GM18502 (cell line): ENCODE data around the gene MNAT1.

Source experiments
- ATAC-seq: cut with Tn5 transposase; IDR thresholded peaks from one replicate; pipeline ENCODE4 v1.9.1; 2021; ENCODE audit warnings: mild to moderate bottlenecking; ENCODE audit not compliant: unreplicated experiment, poor library complexity

Gene MNAT1

DNA sequence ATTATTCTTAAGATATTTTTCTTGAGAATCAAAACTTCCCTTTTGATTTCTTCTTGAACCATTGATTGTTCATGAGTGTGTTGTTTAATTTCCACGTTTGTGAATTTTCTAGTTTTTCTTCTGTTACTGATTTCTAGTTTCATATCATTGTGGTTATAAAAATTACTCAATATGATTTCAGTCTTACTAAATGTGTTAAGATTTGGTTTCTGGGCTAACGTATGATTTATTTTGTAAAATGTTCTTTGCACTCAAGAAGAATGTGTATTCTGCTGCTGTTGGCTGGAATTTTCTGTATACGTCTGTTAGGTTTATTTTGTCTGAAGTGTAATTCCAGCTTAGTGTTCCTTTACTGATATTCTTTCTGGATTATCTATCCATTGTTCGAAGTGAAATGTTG, 221.6 kb downstream of the MNAT1 start:
- no peak for ATAC-seq

- ATAC-seq: no peak
Observed at GRCh38 chr14:60956632-60957031, 222.1 kb downstream of the MNAT1 start.

GRCh38 chr14:60958146-60958545, 223.6 kb downstream of the MNAT1 start:
- no peak for ATAC-seq

DNA sequence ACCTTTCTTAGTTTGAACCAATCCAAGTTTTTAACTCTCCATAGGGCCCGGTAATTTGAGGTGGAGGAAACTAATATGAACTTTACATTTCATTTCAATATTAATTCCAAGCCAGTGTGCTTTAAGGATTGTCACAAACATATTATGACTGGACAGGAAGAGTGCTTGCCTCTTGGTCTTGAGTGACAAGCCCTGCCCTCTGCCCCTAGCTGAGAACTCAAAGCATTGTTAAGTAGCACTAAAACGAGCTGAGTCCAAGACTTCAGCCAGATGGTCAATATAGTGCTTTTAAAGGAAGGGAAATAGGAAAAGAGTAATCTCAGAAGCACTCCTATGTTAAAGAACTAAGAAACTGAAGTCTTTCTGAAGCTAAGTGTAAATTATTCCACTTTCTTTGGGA, 229.2 kb downstream of the MNAT1 start:
- no peak for ATAC-seq

- ATAC-seq: no peak
Observed at GRCh38 chr14:60964904-60965303, 230.3 kb downstream of the MNAT1 start.

GRCh38 chr14:60965402-60965801, 230.8 kb downstream of the MNAT1 start:
- ATAC-seq: no peak

- no peak for ATAC-seq
Observed at GRCh38 chr14:60968099-60968498, 233.5 kb downstream of the MNAT1 start.

- no peak for ATAC-seq
Observed at GRCh38 chr14:60968671-60969070, 234.1 kb downstream of the MNAT1 start.

- ATAC-seq: no peak
Observed at GRCh38 chr14:60970146-60970545, 235.6 kb downstream of the MNAT1 start.

GRCh38 chr14:60971271-60971670, 236.7 kb downstream of the MNAT1 start:
- ATAC-seq: no peak

DNA sequence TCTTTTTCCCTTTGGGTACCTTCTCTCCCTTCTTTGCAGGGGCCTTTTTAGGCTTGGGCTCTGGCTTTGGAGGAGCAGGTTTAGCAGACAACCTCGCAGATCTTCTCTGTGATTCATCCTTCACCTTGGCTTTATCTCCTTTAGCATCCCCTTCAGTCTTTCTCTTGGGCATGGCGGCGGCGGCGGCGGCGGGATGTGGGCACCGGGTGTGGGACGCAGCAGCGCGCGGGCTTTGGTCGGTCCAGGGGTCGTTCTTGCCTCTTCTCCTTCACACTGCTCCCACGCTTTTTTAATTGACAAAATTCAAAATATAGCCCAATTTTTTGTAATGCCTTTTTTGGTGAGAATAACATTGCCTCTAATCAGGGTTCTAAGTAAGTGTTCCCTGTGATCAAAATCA, 237.7 kb downstream of the MNAT1 start:
- ATAC-seq: no peak

- ATAC-seq: no peak
Observed at GRCh38 chr14:60973070-60973469, 238.5 kb downstream of the MNAT1 start.

- ATAC-seq: no peak
Observed at GRCh38 chr14:60974090-60974651, 239.6 kb downstream of the MNAT1 start.

- no peak for ATAC-seq
Observed at GRCh38 chr14:60975551-60975950, 241.0 kb downstream of the MNAT1 start.

- no peak for ATAC-seq
Observed at GRCh38 chr14:60977847-60978246, 243.3 kb downstream of the MNAT1 start.

DNA sequence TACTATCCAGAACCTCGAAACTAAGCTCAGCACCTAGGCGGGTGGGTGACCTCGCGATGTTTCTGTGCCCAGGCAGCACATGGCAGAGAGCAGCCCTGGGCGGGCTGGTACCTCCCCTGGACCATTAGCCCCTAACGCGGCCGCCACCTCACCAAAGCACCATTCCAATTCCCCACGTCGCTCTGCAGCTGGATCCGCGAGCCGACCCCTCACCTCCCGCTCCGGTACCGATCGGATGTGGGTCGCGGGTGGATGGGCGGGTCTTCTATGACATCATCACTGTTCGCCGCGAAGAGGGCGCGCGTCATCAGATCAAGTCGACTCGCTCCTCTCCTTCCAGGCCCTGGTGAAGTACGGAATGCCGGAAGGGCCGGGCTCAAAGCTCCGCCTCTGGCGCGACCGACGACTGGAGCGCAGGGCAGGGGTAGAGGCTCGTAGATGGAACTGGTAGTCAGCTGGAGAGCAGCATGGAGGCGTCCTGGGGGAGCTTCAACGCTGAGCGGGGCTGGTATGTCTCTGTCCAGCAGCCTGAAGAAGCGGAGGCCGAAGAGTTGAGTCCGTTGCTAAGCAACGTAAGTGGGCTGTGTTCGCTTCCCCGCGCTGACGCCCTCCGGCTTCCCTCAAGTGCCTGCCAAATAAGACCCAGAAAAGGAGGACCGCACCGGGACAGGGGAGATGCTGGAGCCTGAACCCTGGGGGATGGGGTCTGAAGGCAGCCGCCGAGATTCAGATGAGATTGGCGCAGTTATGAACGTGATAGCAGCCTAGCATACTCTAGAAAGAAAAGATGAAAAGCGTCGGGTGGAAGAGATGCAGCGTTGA, 246.5 kb downstream of the MNAT1 start, which contains the start of the genes SLC38A6 and TRMT5:
Gene SLC38A6 (plus strand): TSS at position 435 of the 822 bp plus-strand sequence. CDS start 33 bp downstream, at position 468.
Gene TRMT5 (minus strand): TSS at position 269 of the 822 bp plus-strand sequence. CDS start 106 bp downstream, at position 163.
- peak; percentile 89 for ATAC-seq

DNA sequence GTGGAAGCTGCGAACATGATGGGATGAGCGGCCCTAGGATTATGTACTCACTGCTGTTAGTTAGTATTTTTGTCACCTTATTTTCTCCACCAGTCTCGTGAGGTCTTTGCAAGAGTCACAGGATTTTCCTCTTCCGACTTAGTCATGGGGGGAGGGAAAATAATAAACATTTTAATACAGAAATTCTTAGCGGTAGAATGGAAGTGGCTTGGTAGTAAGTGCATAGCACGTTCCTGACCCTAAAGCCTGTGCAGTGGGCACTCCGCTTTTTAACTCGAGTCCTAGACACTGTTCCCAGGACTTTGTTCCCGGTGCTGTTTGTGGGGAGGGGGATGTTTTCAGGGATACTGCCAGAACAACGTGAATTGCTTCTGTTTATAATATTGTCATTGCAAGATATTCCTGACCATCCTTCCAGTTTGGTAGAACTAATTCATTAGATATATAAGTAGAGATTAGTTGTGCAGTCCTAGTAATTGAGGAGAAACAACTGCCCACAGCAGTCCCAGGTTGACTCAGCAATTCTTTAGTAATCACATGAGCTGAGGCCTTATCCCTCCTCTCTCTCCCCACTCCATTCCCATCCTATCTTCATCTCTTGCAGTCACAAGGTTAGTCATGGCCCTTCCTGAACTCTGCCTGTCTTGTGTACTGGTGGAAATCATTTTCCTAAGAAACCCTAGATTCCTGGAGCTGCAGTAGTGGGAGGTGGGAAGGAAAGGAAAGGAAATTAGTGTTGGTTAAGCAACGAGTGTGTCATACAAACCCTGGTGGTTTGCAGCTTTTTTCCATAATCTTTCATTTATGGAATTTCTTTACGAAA, 247.3 kb downstream of the MNAT1 start:
- ATAC-seq: no peak

DNA sequence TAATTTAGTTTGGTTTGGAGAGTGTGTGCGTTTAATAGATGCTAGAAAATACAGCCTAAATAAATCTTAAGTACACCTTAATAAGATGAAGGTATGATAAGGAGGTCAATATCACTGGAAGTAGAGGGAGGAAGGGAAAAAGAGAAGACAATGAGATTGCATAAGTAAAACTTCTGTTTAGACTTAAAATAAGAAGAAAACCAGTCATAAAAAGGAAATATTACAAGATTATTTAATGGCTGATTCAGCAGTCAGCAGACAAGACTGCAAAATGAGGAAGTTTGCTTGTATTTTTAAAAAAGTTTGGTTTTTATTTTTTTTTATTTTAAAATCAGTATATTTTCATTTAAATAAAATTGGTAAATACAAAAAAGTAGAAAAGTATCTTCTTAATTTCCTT, 249.6 kb downstream of the MNAT1 start:
- no peak for ATAC-seq

DNA sequence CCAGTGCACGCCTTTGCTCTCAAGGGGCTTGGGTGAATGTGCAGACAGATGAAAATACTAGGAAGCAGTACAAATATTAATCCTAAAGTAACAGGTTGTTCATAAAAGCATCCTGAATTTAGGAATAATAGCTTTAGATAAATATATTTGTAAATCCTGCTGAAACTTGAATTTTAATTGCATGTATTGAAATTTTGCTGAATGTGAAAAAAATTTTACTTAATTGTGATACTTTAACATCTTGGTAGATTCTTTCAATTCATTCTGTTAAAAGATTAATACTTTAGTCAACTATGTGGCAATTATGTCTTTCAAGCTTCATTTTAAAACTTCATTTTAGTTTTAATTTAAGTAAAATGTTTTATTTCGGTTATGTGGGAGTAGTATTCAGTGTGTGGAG, 251.9 kb downstream of the MNAT1 start:
- no peak for ATAC-seq

GRCh38 chr14:60989599-60989998, 255.0 kb downstream of the MNAT1 start:
- no peak for ATAC-seq

DNA sequence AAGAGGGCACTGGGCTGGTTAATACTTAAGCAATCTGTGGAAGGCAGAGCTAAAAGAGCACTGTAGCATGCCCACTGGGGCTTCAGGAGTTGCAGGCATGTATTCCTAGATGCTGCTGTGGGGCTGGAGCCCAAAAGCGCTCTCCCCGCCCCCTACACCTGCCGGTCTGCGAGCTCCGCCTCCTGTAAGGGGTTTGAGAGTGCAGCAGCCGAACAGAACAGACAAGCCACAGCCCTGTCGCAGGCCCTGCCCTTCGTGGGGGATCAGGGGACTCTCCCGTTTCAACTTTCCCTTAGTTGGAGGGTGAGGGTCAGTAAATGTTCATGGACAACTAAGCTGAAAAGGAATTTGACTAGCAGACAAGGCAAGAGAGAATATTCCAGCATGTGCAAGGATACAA, 264.1 kb downstream of the MNAT1 start:
- ATAC-seq: no peak
